Activated naive CD4-positive, alpha-beta T cell treated with anti-CD3 and anti-CD28 coated beads, Interleukin-2, amount 50 U/mL, for 72 hours (primary cell): ENCODE measurements around the gene CYP2E1. TPM values are rescaled to one million over a fixed set of nuclear protein-coding genes. Genes with fewer than 3 reads are reported as not detected.
A peak's percentile ranks its signal among the peaks of the same experiment; 100 is the strongest.
"Not testable (repeated sequence)": the region's sequence is repeated elsewhere in the genome, so short reads cannot be mapped to it uniquely, and the experiment has no call there.

Experiments
- ATAC-seq, 2 donors: fragments of 150-1000 bp; cut with Tn5 transposase; 2 replicates each; pipeline ENCODE4 v1.10.0; 2021; ENCODE audit warnings: mild to moderate bottlenecking in 2 of 2, moderate library complexity in 2 of 2
- DNase-seq, 2 donors: peaks; one replicate each; pipeline ENCODE4 v3.0.0; 2021 to 2022; ENCODE audit warnings: low spot score in 2 of 2
- H3K27ac Mint-ChIP-seq, 2 donors: one replicate each; pipeline ENCODE4 v1.8.0; 2022; ENCODE audit warnings: mild to moderate bottlenecking in 2 of 2, mixed read lengths in 2 of 2
- H3K36me3 Mint-ChIP-seq, 2 donors: one replicate each; pipeline ENCODE4 v1.8.0; 2022; ENCODE audit warnings: mixed read lengths in 2 of 2
- H3K9me3 Mint-ChIP-seq, 2 donors: one replicate each; pipeline ENCODE4 v1.8.0; 2022; ENCODE audit warnings: mixed read lengths in 2 of 2
- total RNA-seq, 2 donors: library from RNA; stranded (reverse); gene quantifications; one replicate each; pipeline ENCODE4 v1.2.3, GENCODE V29; 2022

The CYP2E1 gene
- under 1 TPM; 0.32 to 0.99 TPM for total RNA-seq

DNA sequence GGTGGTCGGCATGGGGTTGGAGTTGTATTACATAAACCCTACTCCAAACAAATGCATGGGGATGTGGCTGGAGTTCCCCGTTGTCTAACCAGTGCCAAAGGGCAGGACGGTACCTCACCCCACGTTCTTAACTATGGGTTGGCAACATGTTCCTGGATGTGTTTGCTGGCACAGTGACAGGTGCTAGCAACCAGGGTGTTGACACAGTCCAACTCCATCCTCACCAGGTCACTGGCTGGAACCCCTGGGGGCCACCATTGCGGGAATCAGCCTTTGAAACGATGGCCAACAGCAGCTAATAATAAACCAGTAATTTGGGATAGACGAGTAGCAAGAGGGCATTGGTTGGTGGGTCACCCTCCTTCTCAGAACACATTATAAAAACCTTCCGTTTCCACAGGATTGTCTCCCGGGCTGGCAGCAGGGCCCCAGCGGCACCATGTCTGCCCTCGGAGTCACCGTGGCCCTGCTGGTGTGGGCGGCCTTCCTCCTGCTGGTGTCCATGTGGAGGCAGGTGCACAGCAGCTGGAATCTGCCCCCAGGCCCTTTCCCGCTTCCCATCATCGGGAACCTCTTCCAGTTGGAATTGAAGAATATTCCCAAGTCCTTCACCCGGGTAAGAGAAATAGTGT, at the start of gene CYP2E1:
Gene CYP2E1, plus strand, starts transcription at position 407 of the 632 bp plus-strand sequence. Its CDS starts 33 bp downstream, at position 440.
- DNase-seq: no peak
- no peak for ATAC-seq
- H3K27ac Mint-ChIP-seq: no peak within 1 kb of the TSS
- peaks cover 0 to 23% of the 10 kb centered on the region in 2 donors for H3K36me3 Mint-ChIP-seq
- H3K9me3 Mint-ChIP-seq: peaks cover 9 to 12% of the 10 kb centered on the region in 2 donors

DNA sequence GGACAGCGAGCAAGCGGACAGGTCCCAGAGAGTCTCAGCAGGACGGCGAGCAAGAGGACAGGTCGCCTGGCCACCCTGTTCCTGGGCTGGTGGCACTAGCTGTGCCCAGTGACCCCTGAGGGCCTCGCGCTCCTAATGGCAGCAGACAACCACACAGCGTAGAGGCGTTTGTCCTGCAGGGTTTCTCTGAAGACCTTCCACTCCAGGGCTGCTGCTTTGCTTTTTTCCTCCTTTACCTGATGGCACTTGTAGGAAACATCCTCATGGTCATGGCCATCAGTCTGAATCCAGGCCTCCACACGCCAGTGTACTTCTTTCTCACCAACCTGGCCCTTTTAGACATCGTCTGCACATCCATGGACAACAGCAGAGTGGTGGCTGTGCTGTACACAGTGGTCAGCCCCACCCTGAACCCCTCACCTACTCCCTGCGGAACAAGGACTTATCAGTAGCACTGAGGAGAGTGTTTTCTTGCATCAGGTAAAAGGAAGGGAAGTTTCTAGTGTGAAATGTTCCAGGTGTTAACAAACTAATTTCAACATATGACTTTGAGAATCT, 46.0 kb upstream of the CYP2E1 start:
- ATAC-seq: no peak

GRCh38 chr10:133481657-133482056, 45.5 kb upstream of the CYP2E1 start:
- Mint-ChIP-seq H3K36me3 (peaks cover 19 to 34% of the 10 kb centered on the region in 2 donors), H3K9me3 (peaks cover 20 to 25% of the 10 kb centered on the region in 2 donors), H3K27ac (no peak overlapping the region)
- DNase-seq (no peak), ATAC-seq (no peak)

More for the DNA sequence above, 46.0 kb upstream of the CYP2E1 start:
- Mint-ChIP-seq H3K9me3 (peaks cover 18 to 20% of the 10 kb centered on the region in 2 donors), H3K27ac (no peak overlapping the region), H3K36me3 (peaks cover 14 to 29% of the 10 kb centered on the region in 2 donors)
- DNase-seq: no peak

DNA sequence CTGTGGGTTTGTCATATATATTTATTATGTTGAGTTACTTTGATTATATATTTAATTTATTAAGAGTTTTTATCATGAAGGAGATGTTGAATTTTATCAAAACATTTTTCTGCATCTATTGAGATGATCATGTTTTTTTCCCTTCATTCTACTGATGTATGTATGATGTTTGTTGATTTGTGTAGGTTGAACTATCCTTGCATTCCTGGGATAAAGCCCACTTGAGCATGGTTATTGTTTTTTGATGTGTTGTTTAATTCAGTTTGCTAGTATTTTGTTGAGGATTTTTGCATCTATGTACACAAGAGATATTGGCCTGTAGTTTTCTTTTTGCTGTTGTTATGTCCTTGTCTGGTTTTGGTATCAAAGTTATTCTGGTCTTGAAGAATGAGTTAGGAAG, 42.3 kb upstream of the CYP2E1 start:
- Mint-ChIP-seq H3K27ac (no peak overlapping the region), H3K36me3 (peaks cover 34 to 42% of the 10 kb centered on the region in 2 donors), H3K9me3 (peaks cover 35 to 37% of the 10 kb centered on the region in 2 donors)
- no peak for ATAC-seq
- no peak for DNase-seq

GRCh38 chr10:133487085-133487484, 40.1 kb upstream of the CYP2E1 start:
- no peak for ATAC-seq
- no peak overlapping the region for H3K27ac Mint-ChIP-seq
- peaks cover 35 to 37% of the 10 kb centered on the region in 2 donors for H3K9me3 Mint-ChIP-seq

GRCh38 chr10:133488354-133488753, 38.8 kb upstream of the CYP2E1 start:
- peaks cover 31 to 32% of the 10 kb centered on the region in 2 donors for H3K9me3 Mint-ChIP-seq
- H3K27ac Mint-ChIP-seq: no peak overlapping the region
- ATAC-seq (no peak), DNase-seq (no peak)
- H3K36me3 Mint-ChIP-seq: peaks cover 34 to 44% of the 10 kb centered on the region in 2 donors

More at GRCh38 chr10:133487085-133487484, 40.1 kb upstream of the CYP2E1 start:
- DNase-seq: no peak
- H3K36me3 Mint-ChIP-seq: peaks cover 34 to 49% of the 10 kb centered on the region in 2 donors

DNA sequence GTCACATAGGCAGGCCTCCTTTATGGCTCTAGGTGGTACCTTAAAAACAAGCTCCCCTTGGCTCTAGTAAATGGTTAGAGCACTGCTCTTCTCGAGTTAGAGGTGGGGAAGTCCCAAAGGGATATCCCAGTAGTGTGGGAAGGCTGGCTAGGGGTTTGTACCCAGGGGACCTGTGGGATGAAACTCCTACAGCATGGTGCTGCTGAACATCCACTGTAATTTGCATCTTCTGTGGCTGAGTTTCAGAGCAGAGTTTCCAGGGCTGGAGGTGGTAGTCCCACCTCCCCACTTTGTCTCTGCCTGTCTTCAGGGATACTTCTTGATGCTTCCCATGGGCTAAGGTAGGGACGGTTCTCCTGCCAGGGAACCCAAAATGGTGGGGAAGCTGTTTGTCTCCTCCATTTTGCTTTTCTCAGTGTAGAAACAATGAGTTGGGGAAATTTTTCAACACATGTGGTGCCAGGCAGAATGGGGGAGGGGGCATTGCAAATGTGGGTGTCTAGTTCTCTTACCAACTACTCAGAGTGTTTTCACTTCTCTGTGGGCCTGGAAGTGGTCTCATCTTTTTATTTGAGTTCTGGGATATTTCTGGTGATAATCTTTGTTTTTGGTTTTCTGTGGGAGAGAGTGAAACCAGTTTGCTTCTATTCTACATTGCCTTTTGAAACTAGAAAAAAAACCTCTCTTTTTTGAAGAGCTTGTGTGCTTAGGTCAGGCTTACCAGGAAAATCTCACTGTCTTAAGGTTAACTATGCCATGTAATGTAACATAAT, 37.2 kb upstream of the CYP2E1 start:
- H3K9me3 Mint-ChIP-seq: peaks cover 28 to 29% of the 10 kb centered on the region in 2 donors
- no peak overlapping the region for H3K27ac Mint-ChIP-seq
- peaks cover 26 to 35% of the 10 kb centered on the region in 2 donors for H3K36me3 Mint-ChIP-seq
- peak; percentile 49 to 53 for ATAC-seq
- DNase-seq: no peak

GRCh38 chr10:133493562-133493961, 33.6 kb upstream of the CYP2E1 start:
- not testable (repeated sequence) for H3K9me3 Mint-ChIP-seq, DNase-seq, H3K27ac Mint-ChIP-seq, ATAC-seq
- peaks cover 0 to 15% of the 10 kb centered on the region in 2 donors for H3K36me3 Mint-ChIP-seq

DNA sequence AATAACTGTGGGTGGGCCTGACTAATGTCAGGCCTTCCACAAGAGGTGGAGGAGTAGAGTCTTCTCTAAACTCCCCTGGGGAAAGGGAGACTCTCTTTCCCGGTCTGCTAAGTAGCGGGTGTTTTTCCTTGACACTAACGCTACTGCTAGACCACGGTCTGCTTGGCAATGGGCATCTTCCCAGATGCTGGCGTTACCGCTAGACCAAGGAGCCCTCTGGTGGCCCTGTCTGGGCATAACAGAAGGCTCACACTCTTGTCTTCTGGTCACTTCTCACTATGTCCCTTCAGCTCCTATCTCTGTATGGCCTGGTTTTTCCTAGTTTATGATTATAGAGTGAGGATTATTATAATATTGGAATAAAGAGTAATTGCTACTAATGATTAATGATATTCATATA, 29.8 kb upstream of the CYP2E1 start:
- H3K9me3 Mint-ChIP-seq: not testable (repeated sequence)

DNA sequence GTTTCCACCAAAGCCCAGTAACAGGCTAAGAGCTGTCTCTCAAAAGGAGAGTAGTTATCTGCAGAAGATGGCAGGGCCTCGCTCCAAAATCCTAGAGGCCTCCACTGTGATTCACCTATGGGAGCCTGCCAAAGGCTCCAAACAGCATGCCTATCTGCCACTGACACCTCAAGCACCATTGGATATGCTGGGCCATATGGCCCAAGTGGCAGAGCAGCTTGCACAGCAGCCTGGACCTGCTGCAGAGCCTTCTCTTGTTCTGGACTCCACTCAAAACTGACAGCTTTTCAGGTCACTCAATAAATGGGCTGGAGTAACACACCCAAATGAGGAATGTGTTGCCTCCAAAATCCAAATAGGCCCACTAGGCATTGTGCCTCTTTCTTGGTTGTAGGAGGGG, 28.0 kb upstream of the CYP2E1 start:
- DNase-seq, ATAC-seq, H3K27ac Mint-ChIP-seq, H3K9me3 Mint-ChIP-seq: not testable (repeated sequence)
- H3K36me3 Mint-ChIP-seq: peaks cover 9 to 13% of the 10 kb centered on the region in 2 donors

More for the DNA sequence above, 29.8 kb upstream of the CYP2E1 start:
- DNase-seq, H3K27ac Mint-ChIP-seq, ATAC-seq: not testable (repeated sequence)
- peaks cover 9 to 17% of the 10 kb centered on the region in 2 donors for H3K36me3 Mint-ChIP-seq

DNA sequence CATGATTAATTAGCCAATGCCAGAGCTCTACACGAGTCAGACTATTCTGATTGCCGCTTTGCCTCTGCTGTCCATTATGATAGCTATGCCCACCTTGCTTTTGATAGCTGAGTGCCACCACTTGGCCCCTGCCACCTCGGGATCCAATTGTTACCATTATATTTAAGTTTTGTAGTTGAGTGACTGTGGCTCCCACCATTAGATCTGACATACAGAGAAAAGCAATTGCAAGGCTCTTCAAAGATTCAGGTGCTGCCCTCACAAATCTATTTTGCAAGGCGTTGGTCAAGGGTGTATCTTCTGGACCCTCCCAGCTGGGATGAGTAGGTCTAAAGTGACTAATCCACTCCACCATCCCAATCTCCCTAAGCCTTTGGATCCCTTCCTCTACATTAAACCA, 26.3 kb upstream of the CYP2E1 start:
- not testable (repeated sequence) for H3K27ac Mint-ChIP-seq

DNA sequence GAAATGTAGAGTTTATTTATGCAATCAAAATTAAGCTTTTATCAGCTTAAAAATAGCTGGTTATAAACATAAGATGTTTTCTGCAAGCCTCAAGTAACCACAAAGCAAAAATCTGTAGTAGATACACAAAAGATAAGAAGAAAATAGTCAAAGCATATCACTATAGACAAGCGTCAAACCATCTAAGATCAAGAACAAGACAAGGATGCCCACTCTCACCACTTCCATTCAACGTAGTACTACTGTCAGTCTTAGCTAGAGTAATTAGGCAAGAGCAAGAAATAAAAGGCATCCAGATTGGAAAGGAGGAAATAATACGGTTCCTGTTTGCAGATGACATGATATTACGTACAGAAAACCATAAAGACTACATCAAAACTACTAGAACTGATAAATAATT, 17.5 kb upstream of the CYP2E1 start:
- Mint-ChIP-seq H3K9me3 (peaks cover 10 to 11% of the 10 kb centered on the region in 2 donors), H3K27ac (no peak overlapping the region), H3K36me3 (peaks cover 5 to 12% of the 10 kb centered on the region in 2 donors)
- ATAC-seq (no peak), DNase-seq (no peak)

More for the DNA sequence above, 26.3 kb upstream of the CYP2E1 start:
- DNase-seq, H3K9me3 Mint-ChIP-seq, ATAC-seq: not testable (repeated sequence)
- H3K36me3 Mint-ChIP-seq: peaks cover 9 to 13% of the 10 kb centered on the region in 2 donors

DNA sequence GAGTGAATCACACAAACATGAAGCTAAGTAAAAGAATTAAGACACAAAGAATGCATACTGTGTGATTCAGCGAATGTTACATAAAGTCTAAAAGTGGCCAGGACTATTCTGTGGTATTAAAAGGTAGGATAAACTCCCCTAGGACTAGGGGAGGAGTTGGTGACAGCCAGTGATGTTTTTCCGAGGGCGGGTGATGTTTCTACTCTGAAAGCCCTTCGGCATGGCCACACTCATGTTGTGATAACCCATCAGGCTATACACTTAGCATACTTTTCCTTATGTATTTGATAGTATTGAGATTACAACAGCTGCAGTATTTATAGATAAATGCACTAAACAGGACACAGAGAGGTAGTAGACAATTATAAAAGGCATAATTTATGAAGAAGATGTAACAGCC, 15.8 kb upstream of the CYP2E1 start:
- DNase-seq (no peak), ATAC-seq (no peak)
- H3K27ac Mint-ChIP-seq: no peak overlapping the region

GRCh38 chr10:133511907-133512528, 15.1 kb upstream of the CYP2E1 start:
- no peak overlapping the region for H3K27ac Mint-ChIP-seq
- peaks cover 10 to 11% of the 10 kb centered on the region in 2 donors for H3K9me3 Mint-ChIP-seq
- peaks cover 5 to 12% of the 10 kb centered on the region in 2 donors for H3K36me3 Mint-ChIP-seq
- DNase-seq: no peak
- no peak for ATAC-seq

More for the DNA sequence above, 15.8 kb upstream of the CYP2E1 start:
- Mint-ChIP-seq H3K9me3 (peaks cover 10 to 11% of the 10 kb centered on the region in 2 donors), H3K36me3 (peaks cover 5 to 12% of the 10 kb centered on the region in 2 donors)

DNA sequence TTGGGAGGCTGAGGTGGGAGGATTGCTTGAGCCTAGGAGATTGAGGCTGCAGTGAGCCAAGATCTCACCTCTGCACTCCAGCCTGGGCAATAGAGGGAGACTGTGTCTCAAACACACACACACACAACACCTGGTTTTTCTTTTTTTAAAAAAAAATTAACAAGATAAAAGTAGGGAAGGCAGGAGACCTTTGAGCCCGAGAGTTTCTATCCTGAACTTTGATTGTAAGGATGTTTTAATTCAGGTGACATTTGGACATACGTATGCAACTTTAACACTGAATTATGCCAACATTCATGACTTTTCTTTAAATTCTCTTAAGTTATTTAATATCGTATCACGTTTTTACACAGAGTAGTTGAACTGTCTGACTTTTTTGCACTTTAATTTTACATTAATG, 11.7 kb upstream of the CYP2E1 start:
- no peak for DNase-seq
- no peaks in the 10 kb centered on the region for H3K36me3 Mint-ChIP-seq
- ATAC-seq: no peak
- no peak overlapping the region for H3K27ac Mint-ChIP-seq
- H3K9me3 Mint-ChIP-seq: no peaks in the 10 kb centered on the region

DNA sequence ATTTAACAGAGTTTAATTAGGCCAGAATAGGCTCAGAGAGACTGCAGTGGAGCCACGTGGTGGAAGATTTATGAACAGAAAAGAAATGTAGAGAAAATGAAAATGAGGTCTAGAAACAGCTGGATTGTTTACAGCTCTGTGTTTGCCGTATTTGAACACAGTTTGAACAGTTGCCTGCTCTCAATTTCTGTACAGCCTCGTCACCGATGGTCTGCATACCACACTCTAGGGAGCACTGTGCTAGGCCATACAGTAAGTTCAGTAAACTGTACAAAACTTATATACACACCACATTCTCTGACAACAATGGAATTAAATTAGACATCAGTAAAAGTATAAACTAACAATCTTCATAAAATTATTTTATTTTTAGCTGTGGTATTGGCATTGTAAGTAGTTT, 11.1 kb upstream of the CYP2E1 start:
- H3K27ac Mint-ChIP-seq: no peak overlapping the region

More for the DNA sequence above, 11.1 kb upstream of the CYP2E1 start:
- Mint-ChIP-seq H3K36me3 (peaks cover 0 to 5% of the 10 kb centered on the region in 2 donors), H3K9me3 (no peaks in the 10 kb centered on the region)
- DNase-seq (no peak), ATAC-seq (no peak)
